GM21723 (cell line): ENCODE measurements around the gene PNMT.

Experiments used
- ATAC-seq: cut with Tn5 transposase; IDR thresholded peaks from one replicate; pipeline ENCODE4 v1.9.1; 2021; ENCODE audit warnings: mild to moderate bottlenecking, moderate library complexity; ENCODE audit not compliant: unreplicated experiment

The PNMT gene

GRCh38 chr17:39632153-39632941 lies 35.9 kb upstream of the PNMT start:
- ATAC-seq, result no peak

DNA sequence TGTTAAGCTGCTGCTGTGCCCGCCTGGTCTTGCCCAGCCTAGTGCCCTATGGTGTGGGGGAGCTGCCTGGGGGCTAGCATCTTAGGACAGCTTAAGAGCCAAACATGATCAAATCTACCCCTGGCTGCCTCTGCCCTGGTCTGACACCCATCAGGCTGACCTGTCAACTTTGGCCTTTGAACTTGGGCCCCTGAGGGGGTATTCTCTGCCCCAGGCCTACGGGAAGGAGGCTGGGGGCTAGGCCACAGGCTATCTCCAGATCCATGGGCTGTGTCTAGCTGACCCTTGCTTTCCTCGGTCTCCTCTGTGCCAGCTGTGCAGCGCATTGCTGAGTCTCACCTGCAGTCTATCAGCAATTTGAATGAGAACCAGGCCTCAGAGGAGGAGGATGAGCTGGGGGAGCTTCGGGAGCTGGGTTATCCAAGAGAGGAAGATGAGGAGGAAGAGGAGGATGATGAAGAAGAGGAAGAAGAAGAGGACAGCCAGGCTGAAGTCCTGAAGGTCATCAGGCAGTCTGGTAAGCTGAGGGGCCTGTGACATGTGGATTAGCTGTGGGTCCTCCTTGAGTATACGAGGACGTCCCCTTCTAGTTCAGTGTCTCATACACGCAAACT lies 34.6 kb upstream of the PNMT start:
- no peak for ATAC-seq

DNA sequence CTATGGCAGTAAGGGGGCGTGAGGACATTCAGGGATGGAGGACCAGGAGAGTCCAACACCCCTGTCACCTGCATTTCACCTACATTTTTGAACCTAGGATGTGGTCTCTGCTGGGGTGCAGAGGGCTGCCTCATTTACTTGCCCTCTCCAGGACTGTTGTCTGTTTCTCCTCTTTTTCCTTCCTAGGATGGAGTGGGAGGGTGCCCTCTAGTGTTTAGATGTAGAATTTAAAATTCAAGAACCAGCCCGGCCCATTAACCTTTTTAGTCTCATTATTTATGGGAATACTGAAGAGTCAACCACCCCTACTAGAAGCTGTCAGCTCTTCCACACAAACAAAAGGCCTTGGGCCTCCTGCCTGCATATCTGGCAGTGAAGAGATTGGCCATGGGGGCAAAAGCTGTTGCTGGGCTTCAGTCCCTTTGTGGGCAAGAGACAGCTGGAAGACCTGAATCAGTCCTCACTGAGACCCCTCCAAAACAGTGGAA lies 33.8 kb upstream of the PNMT start:
- no peak for ATAC-seq

- no peak for ATAC-seq
Observed at GRCh38 chr17:39635614-39636176, 32.6 kb upstream of the PNMT start.

GRCh38 chr17:39636587-39636926 lies 31.7 kb upstream of the PNMT start:
- peak; percentile 6 for ATAC-seq

GRCh38 chr17:39636927-39637736 lies 31.1 kb upstream of the PNMT start, which contains the start of gene STARD3:
STARD3 (plus strand) TSS chr17:39637144; CDS start chr17:39653532, 16,388 bp downstream.
- ATAC-seq, result peak; percentile 78

DNA sequence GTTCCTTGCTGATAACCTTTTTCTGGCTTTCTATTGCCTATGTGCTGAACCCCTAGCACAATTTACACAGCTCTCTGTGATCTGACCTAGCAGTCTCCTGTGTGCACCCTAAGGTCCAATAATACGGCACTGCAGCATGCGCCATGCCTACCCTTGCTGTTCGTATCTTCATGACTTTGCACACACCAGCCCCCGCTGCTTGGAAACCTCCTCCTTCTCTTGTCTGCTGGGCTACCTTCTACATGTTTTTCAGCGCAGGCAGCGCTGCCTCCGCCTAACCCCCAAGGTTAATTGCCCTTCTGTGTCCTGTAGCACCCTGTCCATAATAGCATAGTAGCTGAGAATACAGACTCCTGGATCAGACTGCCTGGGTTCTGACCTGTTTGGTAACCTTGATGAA lies 29.9 kb upstream of the PNMT start:
- no peak for ATAC-seq

- no peak for ATAC-seq
Observed at GRCh38 chr17:39639043-39639442, 29.2 kb upstream of the PNMT start.

DNA sequence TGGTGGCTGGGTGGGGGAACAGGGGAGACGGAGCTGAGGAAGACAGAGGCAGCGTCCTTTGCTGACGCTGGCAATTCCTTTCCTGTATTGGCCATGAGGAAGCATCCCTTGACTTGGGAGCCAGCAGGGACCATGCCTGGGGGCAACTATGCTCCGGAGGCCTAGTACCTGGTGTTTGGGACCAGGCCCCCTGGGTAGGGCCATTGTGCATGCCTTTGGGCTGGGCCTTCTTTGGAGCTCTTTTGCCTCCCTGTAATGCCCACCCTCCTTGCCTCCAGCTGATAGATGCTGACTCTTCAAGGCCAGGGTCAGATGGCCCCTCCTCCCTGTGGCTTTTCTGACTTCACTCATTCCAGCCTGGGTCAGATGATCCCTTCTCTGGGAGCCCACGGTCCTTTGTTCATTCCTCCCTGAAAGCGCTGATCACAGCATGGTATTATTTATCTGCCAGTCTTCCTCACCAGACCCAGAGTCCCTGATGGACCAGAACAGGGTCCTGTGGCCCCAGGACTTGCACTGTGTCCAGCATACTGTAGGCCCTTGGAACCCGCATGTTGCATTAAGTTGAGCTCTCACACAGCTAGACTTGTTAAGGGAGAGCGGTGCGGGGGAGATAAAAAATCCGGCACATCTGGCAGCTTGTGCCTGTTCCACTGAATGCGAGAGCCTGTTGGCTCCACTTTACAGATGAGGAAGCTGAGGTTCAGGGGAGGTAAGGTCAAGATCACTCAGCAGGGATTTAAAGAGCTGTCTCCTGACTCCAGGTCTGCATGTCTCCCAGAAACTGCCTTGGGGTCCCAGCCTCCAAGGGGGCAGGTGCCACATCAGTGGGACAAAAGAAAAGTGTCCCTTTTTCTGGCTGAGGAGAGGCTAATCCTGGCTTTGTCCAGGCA lies 28.4 kb upstream of the PNMT start:
- no peak for ATAC-seq

DNA sequence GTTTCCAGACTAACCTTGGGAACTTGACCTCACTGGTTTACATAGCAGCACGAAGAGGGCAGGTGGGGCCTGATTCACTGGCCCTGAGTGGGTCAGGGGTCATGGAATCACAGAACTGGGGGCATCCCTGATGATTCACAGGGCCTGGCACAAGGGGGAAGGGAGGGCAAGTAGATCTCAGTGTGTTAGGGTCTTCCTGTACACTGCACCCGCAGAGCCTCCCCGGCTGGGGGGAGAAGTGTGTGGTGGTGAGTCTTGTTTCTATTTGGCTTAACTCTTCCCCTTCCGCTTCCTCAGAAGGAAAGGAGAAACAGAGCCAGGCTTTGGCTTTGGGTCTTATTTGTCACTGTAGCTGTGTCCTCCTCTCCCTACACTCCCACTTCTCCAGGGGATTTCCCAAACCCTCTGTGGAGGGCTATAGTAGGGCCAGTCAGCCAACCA lies 27.6 kb upstream of the PNMT start:
- no peak for ATAC-seq

GRCh38 chr17:39641097-39641496 lies 27.2 kb upstream of the PNMT start:
- no peak for ATAC-seq

GRCh38 chr17:39641883-39642282 lies 26.4 kb upstream of the PNMT start:
- no peak for ATAC-seq

DNA sequence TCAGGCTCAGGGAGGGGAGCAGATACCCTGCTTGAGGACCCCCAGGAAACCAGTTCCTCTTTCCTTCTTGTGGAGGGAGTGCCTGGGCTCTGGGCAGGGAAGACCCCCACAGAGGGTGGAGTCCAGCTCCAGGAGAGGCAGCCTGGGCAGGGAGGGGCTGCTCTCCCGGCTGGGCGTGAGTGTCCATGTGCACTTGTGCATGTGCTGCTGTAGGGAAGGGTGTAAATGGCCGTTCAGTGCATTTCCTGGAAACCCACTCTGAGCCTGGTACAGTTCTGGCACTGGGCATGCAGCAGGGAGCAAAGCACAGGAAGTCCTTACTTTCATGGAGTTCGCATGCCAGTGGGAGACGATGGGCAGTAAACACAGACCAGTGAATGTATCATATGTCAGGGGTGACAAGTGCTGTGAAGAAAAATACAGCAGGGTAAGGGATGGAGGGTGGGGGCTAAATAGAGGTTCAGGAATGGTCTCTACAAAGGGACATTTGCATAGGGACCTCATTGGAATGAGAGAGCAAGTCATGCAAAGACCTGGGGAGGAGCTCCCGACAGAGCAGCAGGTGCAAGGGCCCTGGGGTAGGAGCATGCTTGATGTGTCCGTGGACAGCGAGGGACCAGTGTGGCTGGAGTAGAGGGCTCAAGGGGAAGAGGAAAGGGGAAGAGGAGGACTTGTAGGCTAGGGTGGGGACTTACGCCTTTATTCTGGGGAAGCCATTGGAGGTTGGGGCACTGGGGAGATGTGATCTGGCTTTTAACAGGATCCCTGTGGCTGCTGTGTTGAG lies 25.8 kb upstream of the PNMT start:
- no peak for ATAC-seq

DNA sequence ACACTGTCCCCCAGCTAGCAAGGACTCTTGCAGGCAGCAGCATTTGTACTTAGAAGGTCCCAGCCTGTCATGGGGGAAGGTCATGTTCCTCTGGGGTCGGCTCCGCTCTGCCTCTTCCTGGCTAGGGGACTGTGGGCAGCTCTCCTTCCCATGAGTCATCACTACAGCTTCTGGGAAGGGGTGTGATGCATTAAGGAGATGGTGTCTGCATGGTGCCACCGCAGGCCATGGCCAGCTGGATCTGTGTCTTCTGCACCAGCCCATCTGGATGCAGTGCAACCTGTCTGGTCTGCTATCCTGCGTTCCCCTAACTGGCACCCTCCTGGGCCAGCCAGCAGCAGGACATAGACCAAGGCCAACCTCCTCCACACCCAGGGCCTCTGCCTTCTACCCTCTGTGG lies 25.0 kb upstream of the PNMT start:
- no peak for ATAC-seq

DNA sequence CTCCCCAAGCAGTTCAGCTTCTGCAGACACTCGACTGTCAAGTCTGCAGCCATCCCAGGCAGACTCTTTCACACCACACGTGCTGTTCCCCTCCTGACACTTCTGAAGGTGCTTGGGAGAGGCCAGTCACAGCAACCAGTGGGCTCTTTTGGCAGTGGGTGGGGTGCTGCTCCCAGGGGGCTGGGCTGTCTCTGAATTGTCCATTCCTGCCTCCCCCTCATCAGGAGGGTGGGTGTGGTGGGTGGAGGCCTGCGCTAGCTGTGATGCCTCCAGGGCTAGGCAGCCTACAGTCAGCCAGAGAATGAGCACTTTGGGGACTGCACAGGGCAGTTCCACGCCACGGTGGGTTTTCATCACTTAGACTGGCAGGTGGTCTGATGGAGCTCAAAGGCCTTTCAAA lies 21.0 kb upstream of the PNMT start:
- ATAC-seq, result no peak

DNA sequence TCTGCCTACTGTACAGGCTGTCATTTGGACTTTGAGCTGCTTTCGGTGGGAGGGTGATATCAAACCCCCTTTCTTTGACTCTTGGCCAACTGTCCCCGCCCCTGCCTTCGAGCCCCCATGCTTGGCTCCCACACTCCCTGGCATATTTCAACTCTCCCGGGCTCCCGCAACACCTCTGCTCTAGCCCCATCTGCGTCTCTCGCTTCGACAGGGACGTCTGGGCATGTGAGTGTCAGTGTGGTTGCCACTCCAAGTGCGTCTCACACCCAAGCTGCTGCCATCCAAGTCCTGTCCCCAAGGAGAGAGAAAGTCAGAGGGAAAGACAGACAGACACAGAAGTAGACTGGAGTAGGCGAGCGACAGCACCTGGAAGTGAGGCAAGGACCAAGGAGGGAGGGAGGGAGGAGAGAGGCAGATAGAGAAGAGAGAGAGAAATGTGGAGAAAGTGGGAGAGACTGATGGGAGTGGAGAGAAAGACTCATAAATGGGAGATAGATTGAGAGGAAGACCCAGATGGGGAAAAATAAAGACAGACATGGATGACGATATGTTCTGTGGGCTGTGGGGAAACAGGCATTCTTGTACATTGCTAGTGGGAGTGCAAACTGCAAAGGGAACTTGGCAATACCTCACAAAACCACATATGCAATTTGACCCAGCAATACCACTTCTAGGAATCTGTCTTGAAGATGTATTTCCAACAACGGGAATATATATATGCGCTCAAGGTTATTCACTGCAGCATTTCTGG lies 19.5 kb upstream of the PNMT start:
- ATAC-seq, result no peak

DNA sequence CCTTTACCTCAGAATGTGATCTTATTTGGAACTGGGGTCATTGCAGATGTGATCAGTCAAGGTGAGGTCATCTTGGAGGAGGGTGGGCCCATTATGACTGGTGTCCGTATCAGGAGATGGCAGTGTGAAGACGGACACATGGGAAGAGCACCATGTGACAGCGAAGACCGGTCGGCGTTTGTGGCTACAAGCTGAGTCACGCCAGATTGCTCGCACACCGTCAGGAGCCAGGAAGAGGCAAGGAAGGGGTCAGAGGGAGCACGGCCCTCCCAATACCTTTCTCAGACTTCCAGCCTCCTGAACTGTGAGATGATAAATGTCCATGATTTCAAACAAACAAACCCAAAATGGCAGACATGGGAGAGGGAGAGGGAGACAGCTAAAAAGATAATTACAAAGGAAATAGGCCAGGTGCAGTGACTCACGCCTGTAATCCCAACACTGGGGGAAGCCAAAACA lies 18.1 kb upstream of the PNMT start:
- no peak for ATAC-seq

DNA sequence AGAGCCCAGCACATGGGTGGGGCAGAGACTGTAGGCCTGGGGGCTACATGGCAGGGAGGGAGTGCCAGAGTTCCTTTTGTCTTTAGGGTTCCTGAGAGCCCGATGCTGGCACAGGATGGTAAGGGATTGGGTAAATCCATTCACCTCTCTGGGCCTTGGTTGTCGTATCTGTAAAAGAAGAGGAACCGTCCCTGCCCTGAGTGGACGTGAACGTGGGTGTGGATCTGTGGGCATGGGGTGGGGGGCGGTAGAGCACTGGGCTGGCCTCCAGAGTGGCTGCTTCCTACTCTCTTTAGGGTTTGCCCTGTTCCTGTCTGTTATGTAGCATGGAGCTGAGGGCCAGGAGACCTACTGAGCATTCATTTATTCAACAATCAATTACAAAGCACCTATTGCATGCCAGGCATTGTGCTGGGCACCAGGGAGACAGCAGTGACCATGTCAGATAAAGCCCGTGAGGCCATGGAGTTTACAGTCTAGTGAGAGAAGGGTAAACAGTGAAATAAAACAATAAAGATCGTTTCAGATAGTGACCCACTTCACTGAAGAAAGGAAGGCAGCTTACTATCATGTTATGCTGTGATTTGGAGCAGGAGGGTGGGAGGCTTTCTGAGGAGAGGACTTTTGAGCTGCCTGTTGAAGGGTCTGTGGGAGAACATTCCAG lies 16.2 kb upstream of the PNMT start:
- ATAC-seq, result no peak
